ENCODE results near the gene XPNPEP1. TPM values are rescaled to one million over a fixed set of nuclear protein-coding genes. Genes with fewer than 3 reads are reported as not detected.

The XPNPEP1 gene
- total RNA-seq, 1 donor from 2014 or later = 51.4 TPM

- no peaks in the 10 kb centered on the region for H3K36me3 Mint-ChIP-seq (ENCODE audit: unreplicated experiment)
- no peak for DNase-seq
Measured at GRCh38 chr10:109820620-109821405, 102.5 kb downstream of the XPNPEP1 start.

GRCh38 chr10:109819807-109820206 is 103.5 kb downstream of the XPNPEP1 start:
- Mint-ChIP-seq H3K4me3 (ENCODE audit: unreplicated experiment) (no peak overlapping the region), H3K4me1 (ENCODE audit: low read depth, unreplicated experiment) (no peaks in the 10 kb centered on the region), H3K36me3 (ENCODE audit: unreplicated experiment) (no peaks in the 10 kb centered on the region), H3K9me3 (ENCODE audit: unreplicated experiment) (no peaks in the 10 kb centered on the region), H3K27ac (ENCODE audit: unreplicated experiment) (no peak overlapping the region), H3K27me3 (ENCODE audit: unreplicated experiment) (no peaks in the 10 kb centered on the region)
- no peak for TF ChIP-seq CTCF (IDR thresholded peaks at IDR 0.05; ENCODE audit: partially characterized antibody, unreplicated experiment)
- no peak for DNase-seq

More at GRCh38 chr10:109820620-109821405, 102.5 kb downstream of the XPNPEP1 start:
- TF ChIP-seq CTCF (IDR thresholded peaks at IDR 0.05; ENCODE audit: partially characterized antibody, unreplicated experiment) = no peak
- H3K4me1 Mint-ChIP-seq (ENCODE audit: low read depth, unreplicated experiment) = no peaks in the 10 kb centered on the region
- no peaks in the 10 kb centered on the region for H3K9me3 Mint-ChIP-seq (ENCODE audit: unreplicated experiment)
- no peaks in the 10 kb centered on the region for H3K27me3 Mint-ChIP-seq (ENCODE audit: unreplicated experiment)
- H3K27ac Mint-ChIP-seq (ENCODE audit: unreplicated experiment) = no peak overlapping the region
- H3K4me3 Mint-ChIP-seq (ENCODE audit: unreplicated experiment) = no peak overlapping the region

Other genes starting within 250 kb of the XPNPEP1 start
- 22.8 TPM for gene ADD3, start 84.5 kb upstream of the XPNPEP1 start, total RNA-seq (ENCODE audit: unreplicated experiment)